ENCODE results near the gene IPO5. TPM values are rescaled to one million over a fixed set of nuclear protein-coding genes. Genes with fewer than 3 reads are reported as not detected.

IPO5 gene
- total and polyA plus RNA-seq, 2 of the 4 experiments (the other 2 are of a cell fraction): 89.2 to 270 TPM

- Histone ChIP-seq H2AK5ac (ENCODE audit: low read depth, low read length) (no peak overlapping the region), H3K9me3 (ENCODE audit: control insufficient read depth, insufficient read depth, low read length) (no peaks in the 10 kb centered on the region; the same call in 1 of the 2 replicates), H3K36me3 (ENCODE audit: control insufficient read depth, insufficient read depth, low read length) (no peaks in the 10 kb centered on the region), H3K4me2 (ENCODE audit: low read depth, low read length) (no peak overlapping the region), H3K56ac (ENCODE audit: extremely low read depth, insufficient read depth, low read length) (no peak overlapping the region), H3K18ac (ENCODE audit: low read depth, low read length) (no peak overlapping the region), H4K91ac (ENCODE audit: insufficient read depth, low read depth, low read length) (no peak overlapping the region), H3K9ac (ENCODE audit: low read depth, low read length) (no peak overlapping the region), H3K23ac (ENCODE audit: low read depth, low read length) (no peak overlapping the region), H3K4me3 (ENCODE audit: insufficient read depth, low read depth, low read length) (no peak overlapping the region), H3K27ac (ENCODE audit: insufficient read depth, low read length) (no peak overlapping the region), H3K4me1 (ENCODE audit: control insufficient read depth, insufficient read depth, low read length) (peaks cover 2% of the 10 kb centered on the region; the same call in 1 of the 2 replicates), H4K20me1 (ENCODE audit: insufficient read depth, low read length) (no peaks in the 10 kb centered on the region), H4K8ac (ENCODE audit: low read depth in 2 of 2, low read length in 2 of 2) (no peak overlapping the region), H4K5ac (ENCODE audit: low read depth, low read length) (no peak overlapping the region), H2BK120ac (ENCODE audit: low read depth, low read length) (no peak overlapping the region), H3K4ac (ENCODE audit: low read depth, low read length) (no peak overlapping the region), H2BK5ac (ENCODE audit: low read depth, low read length, poor library complexity, severe bottlenecking) (no peak overlapping the region), H3K9me1 (ENCODE audit: insufficient read depth, low read length) (peaks cover 8% of the 10 kb centered on the region; the same call in 1 of the 2 replicates), H3K27me3 (ENCODE audit: control insufficient read depth, insufficient read depth, low read length) (peaks cover 2% of the 10 kb centered on the region), H3K79me1 (ENCODE audit: low read depth in 1 of 2, low read length in 2 of 2) (no peaks in the 10 kb centered on the region), H2BK20ac (ENCODE audit: low read depth, low read length) (no peak overlapping the region), H2AK9ac (replicated peaks; ENCODE audit: low read depth, low read length, poor library complexity) (no peak overlapping the region), H2BK15ac (ENCODE audit: low read depth, low read length) (no peak overlapping the region), H3K14ac (replicated peaks; ENCODE audit: low read depth, low read length) (no peak overlapping the region), H2AFZ (replicated peaks; ENCODE audit: low read length, poor library complexity) (no peak overlapping the region)
- WGBS, 2 experiments (ENCODE audit: extremely low coverage in 2 of 2, insufficient read length in 1 of 2): 87% methylated on average over 6 of the region's 6 CpGs; no CpG with 5 or more reads in 1 of the 2 experiments
- no TSS peak for BruUV-seq (replicated peaks)
- ATAC-seq (ENCODE audit: low read depth) (no peak), DNase-seq (no peak)
- ChIA-PET POLR2A (ENCODE audit: unreplicated experiment) (no interaction called here), CTCF (interaction anchor here (0.8 kb wide), 1 partner anchor 685 kb away, joined by 3 read pairs; no protein-coding TSS in a partner anchor)
- intact Hi-C loops (cut with micrococcal nuclease) (no loop called here), dilution Hi-C loops (cut with HindIII; ENCODE audit: low sequenced_read_pairs, unreplicated experiment) (no loop called here), in situ Hi-C loops (cut with MboI; ENCODE audit: low sequenced_read_pairs) (no loop called here)
- TF ChIP-seq MAZ (IDR thresholded peaks at IDR 0.05; ENCODE audit: borderline replicate concordance, low read depth, low read length): no peak
- no peak for TF ChIP-seq CTCF (conservative IDR thresholded peaks at IDR 0.05; ENCODE audit: low read depth, low read length)
- no peak for TF ChIP-seq FOS (IDR thresholded peaks at IDR 0.05; ENCODE audit: low read depth, low read length)
- no peak for TF ChIP-seq RFX5 (IDR thresholded peaks at IDR 0.05; ENCODE audit: low read depth, low read length)
- no peak for TF ChIP-seq MXI1 (IDR thresholded peaks at IDR 0.05; ENCODE audit: borderline replicate concordance, low read depth, low read length)
- TF ChIP-seq RAD21 (IDR thresholded peaks at IDR 0.05; ENCODE audit: low read length): no peak
Observed at GRCh38 chr13:98052412-98052811, 98.9 kb downstream of the IPO5 start.

Measured in IMR-90 (cell line).